ENCODE measurements around the gene RNF166.
A peak's percentile ranks its signal among the peaks of the same experiment; 100 is the strongest.
"Not testable (repeated sequence)": the region's sequence is repeated elsewhere in the genome, so short reads cannot be mapped to it uniquely, and the experiment has no call there.

The RNF166 gene

DNA sequence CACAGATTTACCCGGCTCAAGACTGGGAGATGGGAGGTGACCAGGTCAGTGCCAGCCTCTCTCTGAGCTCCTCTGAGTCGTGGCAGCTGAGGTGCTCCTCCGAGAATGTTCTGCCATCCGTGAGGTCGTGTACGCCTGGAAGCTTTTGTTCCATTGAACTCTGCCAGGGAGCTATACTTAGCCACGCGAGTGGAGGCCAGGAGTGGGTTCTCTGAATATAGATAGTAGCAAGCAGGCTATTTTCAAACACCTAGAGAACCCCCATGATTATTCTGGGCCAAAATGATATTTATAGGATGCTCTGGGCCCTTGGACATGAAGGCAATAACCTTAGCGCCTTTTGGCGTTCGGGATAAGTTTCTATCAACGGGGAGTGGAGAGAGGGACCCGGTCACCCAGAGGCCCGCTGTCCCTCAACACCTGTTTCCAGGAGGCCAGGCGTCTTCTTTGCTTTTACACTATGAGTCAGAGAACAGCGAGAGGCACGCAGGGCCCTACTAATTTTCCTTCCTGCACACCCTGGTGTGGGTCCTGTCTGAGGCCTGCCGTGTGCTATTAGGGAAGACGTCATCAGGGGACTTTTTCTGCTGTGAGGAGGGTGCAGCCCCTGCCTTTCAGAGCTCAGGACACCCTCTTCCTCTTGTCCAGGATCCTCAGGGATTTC is 32.4 kb downstream of the RNF166 start:
- DNase-seq (ENCODE audit: low read depth), result no peak

DNA sequence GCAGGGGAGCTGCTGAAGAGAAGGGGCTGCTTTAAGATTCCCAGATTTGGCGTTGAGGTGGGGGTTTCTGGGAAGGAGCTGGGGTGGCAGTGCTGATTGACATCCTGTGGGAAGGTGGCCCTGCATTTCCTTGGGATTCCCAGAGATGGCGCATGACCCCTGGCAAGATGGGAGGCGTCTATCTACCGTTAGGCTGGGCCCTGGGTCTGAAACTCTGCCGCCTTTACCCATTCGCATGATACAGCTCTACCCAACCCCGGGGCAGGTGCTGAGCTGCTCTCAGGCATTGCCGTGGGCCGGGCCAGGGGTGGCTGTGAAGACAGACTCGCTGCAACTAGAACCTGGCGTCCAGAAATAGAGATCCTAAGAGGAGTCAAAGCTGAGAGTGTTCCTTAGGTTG is 33.4 kb downstream of the RNF166 start:
- DNase-seq (ENCODE audit: low read depth), result no peak

DNA sequence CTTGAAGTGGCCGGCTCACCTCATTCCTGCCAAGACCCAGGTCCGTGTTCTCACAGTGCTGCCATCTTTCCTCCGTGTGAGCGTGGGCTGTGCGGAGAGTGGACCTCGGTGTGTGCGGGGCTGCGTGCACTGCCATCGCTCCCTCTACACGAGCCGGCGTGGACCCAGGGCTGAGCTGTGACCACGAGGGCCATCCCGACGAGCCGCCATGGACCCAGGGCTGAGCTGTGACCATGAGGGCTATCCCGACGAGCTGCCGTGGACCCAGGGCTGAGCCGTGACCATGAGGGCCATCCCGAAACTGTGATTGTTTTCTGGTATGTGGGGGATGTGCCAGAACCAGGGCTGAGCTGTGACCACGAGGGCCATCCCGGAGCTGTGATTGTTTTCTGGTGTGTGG is 34.4 kb downstream of the RNF166 start:
- DNase-seq (ENCODE audit: low read depth), result no peak

DNA sequence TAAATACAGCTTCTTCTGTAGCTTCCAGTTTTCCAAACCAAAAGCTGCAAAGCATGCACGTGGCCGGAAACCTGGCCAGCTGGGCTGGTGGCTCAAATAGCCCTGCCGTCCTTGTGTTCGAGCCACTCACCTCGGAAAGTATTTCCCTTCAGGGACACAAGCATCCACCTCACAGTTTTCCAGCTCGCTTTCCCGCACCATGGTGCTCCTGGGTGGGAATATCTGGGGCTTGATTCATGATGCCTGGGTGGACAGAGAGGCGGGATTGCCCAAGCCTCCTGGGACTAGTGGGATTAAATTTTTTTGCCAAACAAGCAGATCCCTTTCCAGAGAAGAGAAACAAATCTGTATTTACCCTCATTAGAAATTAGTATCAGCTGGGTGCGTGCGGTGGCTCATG is 36.2 kb downstream of the RNF166 start:
- DNase-seq (ENCODE audit: low read depth), result no peak

DNA sequence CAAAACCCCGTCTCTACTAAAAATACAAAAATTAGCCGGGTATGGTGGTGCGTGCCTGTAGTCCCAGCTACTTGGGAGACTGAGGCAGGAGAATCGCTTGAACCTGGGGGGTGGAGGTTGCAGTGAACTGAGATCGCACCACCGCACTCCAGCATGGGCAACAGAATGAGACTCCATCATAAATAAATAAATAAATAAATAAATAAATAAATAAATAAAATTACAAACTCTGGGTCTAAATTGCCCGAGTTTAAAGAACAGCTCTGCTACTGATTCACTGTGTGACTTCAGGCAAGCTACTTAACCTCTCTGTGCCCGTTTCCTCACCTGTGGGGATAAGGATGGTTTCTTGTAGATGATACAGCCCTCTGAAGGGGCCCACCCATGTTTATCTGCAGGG is 36.7 kb downstream of the RNF166 start:
- not testable (repeated sequence) for DNase-seq (ENCODE audit: low read depth)

DNA sequence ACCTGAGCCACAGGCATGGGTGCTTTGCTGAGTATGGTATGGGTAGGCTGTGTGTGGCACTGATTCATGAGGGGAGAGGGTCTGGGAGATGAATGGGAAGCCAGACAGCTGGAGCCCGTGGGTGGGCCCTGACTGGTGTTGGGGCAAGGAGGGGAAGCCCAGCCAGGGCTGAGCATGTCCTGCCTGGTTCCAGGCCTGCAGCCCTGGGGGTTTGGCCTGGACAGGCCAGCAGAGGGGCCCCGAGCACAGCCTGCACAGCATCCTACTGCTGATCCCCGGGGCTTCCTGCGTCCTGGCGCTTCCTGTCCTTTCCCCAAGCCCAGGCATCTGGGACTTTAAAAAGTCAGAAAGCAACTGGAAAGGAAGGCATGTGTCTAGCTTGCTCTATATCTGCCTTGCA is 38.7 kb downstream of the RNF166 start:
- no peak for DNase-seq (ENCODE audit: low read depth)

DNA sequence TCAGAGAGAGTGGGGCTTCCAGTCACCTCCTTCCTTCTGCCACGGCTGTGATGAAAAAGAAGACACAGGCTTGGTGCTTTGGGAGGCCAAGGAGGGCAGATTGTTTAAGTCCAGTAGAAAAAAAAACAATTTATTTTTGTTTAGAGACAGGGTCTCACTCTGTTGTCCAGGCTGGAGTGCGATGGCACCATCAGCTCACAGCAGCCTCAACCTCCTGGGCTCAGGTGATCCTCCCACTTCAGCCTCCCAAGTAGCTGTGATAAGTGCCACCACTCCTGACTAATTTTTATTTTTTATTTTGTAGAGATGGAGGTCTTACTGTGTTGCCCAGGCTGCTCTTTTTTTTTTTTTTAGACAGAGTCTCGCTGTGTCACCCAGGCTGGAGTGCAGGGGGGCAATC is 40.6 kb downstream of the RNF166 start:
- DNase-seq (ENCODE audit: low read depth), result no peak

DNA sequence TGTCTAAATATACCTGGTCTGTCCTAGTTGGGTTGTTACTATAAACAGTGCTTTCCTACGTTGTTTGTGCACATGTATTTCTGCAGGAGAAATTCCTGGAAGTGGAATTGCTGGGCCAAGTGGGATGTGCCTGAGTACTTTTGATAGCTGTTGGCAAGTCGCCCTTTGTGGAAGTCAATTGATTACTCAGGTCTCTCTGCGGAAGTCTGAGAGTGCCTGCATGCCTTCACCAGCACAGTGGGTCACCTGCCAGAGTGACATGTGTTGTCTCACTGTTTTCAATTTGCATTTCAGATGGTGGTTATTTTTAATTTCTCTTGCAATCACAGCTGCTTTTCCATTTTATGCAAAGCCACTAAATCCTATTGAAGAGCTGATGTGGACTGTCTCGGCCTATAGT is 41.1 kb downstream of the RNF166 start:
- DNase-seq (ENCODE audit: low read depth), result no peak

DNA sequence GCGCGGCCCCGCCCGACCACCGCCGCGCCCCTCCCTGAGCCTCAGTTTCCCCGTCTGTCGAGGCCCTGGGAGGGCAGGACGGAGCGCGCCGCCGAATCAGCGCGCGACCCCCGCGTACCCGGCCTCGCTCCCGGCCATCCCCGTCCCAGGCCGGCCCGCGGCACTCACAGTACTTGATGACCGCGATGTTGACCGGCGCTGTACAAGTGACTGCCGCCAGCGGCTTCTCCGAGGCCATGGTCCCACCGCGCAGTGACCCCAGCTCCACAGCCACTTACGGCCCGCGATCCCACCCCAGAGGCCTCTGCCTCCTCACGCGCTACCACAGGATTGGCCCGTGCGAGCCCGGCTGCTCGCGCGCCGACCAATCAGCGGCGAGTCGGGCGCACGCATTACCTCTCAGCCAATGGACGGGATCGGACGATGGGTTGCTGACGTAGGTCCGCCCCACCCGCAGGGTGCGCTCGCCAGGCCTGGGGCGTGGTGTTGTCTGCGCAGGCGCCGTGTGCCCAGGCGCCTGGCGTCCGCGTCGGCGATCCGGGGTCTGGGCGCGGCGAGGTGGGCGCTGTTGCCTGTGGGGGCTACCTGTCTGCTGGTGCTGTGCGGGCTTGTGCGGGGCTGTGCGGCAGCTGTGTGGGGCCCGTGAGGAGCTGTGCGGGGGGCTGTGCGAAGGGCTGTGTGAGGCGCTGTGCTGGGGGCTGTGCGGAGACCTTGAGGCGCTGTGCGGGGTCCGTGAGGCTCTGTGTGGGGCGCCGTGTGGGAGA is 43.2 kb downstream of the RNF166 start, which contains the start of gene MVD:
MVD (minus strand) TSS at position 249 of the 764 bp plus-strand sequence; CDS start at position 238, 11 bp downstream.
- DNase-seq (ENCODE audit: low read depth), result peak; percentile 95

DNA sequence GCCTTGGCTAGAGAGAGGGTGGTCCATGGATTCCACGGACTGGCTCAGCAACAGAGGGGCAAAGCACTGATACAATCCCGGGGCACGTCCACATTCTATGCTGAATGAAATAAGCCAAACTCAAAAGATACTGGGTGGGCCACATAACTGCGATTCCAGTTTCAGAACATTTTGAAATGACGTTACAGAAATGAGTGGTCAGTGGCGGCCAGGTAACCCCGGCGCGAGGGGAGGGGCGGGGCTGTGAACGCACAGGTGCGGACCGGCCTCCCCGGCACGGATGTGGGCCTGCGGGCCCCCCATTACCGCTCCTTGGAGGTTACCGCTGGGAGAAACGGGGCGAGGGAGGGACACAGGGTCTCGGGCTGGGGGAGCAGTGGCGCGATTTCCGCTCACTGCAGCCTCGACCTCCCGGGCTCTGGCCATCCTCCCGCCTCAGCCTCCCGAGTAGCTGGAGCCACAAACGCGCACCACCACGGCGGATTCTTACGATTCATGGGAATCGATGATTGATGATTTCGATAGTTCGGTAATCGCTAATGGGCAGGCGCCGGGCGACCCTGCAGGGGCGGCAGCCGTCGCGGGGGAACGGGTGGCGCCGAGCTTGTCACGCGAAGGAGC is 43.9 kb downstream of the RNF166 start:
- no peak for DNase-seq (ENCODE audit: low read depth)

DNA sequence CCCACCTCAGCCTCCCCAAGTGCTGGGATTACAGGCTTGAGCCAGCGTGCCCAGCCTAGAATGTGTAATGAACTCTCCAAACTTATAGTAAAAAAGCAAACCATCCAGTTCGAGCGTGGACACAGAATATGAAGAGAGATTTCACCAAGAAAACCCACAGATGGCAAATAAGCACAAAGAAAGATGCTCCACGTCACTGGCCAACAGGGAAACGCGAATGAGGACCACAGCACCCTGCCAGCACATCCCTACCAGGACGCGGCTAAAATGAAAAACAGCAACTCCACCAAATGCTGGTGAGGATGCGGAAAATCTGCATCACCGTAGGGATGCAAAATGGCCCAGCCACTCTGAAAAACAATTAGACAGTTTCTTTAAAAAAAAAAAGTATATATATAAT is 44.7 kb downstream of the RNF166 start:
- DNase-seq (ENCODE audit: low read depth), result no peak

DNA sequence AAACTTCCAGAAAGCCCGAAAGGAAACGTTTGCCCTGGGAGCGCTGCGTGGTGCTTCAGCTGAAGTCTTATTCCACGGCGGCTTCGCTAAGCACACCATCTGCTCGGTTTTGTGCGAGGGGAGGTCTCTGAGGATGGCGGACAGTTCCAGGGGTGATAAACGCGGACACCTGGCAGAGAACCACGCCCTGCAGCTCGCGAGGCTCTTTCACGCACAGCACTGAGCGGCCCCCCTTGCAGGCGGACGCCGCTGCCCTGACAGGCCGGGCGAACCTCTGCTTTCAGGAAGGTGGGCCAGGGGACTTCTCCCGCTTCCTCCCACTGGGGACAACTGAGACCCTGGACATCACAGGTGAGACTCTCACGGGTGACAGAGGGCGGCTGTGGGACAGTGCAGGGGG is 47.0 kb downstream of the RNF166 start:
- no peak for DNase-seq (ENCODE audit: low read depth)

DNA sequence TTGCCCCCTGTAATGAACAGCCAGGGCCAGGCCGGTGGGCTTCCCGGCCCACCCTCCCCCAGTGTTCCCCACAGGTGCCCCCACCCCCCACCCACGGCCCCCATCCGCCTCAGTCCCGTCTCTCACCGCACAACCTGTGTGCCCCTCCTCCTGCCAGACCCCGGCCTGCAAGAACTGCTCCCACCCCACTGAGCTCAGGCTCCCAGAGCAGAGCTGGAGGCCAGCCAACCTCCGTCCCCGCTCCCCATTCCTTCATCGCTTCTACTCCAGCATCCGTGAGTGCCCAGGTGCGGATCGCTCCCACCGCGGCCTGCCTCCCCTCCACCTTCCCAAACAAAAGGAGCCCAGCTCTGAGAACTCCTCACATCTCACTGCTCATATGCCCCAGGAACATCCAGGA is 47.5 kb downstream of the RNF166 start:
- DNase-seq (ENCODE audit: low read depth), result no peak

DNA sequence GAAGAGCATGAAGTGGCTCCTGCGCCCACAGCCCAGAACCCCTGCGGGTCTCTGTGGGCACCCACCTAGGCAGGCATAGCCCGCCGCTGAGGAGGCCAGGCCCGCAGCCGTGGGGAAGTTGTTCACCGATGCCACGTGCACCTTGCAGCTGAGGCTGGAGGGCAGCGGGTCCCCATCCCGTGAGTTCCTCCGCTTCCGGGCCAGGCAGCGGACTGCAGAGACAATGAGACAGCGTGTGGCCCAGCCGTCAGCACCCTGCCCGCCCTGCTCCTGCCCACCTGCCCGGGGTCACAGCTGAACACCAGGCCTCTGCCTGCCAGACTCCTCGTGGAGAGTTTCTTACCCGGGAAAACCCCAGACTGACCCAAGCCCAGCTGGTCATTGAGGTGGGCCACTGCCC is 48.8 kb downstream of the RNF166 start:
- no peak for DNase-seq (ENCODE audit: low read depth)

DNA sequence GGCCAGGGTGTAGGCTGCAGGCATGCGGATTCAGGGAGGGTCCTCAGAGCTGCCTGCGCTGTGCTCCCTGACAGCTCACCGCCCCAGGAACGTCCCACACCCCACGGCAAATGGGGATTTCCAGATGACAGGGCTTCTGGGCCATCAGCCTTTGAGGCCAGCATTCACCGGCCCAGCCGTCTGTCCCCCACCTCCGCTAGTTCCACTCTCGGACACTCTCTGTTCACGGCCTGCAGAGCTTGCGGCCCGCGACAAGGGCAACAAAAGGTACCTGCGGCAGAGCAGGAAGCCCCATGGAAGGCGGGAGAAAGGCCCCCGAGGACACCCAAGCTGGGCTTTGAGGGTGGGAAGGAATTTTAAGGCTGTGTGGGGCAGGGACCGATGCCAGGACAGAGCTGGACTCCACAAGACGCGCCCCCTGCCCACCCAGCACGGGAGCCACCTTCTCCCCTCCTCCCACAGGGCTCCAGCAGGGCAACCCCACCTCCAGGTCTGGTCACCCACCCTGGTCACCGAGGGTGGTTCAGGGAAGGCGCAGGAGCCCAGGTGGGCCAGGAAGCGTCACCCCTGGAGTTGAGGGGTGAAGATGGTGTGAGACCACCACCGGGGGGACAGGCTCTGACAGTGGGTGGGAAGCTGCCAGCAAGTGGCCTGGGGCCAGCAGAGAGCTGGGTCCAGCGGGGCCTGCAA is 49.8 kb downstream of the RNF166 start:
- DNase-seq (ENCODE audit: low read depth), result no peak

DNA sequence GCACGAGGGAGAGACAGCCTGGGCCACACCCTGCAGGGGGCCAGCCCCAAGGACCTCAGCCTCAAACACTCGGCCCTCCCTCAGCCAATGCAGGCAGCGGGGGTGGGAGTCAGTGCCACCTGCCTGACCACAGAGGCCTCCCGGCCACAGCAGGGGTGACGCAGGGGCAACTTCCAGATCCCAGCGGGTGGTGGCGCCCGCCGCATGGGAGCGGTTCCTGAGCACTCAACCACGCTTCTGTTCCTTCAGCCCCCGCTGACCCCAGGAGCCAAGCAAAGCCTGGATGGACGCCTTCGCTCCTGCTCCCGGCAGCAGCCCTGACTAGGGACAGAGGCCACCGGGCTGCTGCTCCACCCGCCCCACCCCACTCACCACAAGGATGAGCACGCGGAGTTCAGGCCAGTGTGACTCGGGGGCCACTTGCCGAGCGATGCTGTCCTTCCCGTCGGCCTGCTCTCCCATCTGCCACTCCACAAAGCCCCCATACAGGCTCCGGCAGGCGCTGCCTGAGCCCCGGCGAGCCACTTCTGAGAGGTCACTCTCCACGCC is 50.4 kb downstream of the RNF166 start:
- no peak for DNase-seq (ENCODE audit: low read depth)

DNA sequence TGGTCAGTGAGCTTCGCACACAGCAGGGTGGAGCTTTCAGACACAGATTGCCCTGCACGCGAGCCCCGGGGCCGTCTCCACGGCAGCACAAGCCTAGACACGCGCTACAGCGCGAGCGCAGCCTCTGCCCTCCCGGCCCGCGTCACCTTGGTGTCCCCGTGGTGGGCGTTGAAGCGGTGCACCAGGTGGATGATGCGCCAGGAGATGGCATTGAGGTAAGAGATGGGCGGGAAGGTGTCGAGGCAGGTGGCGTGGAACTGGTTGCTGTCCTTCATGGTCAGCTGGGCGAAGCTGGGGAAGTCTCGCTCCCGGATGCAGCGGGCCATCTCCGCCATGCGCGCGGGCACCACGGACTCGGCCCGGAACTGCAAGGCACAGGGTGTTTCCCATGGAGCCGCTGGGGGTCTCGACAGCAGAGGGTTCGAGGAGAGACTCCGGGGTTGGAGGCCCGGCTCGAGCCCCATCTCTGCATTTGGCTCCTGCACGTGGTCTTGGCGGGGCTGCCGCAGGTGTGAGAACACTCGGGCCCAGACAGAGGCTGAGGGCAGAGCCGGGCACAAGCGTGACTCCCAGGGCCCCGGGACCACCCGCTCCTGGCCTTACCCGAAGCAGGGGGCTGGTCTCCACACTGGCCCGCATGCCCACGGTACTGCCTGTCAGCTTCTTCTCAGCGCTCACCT is 51.0 kb downstream of the RNF166 start:
- no peak for DNase-seq (ENCODE audit: low read depth)

DNA sequence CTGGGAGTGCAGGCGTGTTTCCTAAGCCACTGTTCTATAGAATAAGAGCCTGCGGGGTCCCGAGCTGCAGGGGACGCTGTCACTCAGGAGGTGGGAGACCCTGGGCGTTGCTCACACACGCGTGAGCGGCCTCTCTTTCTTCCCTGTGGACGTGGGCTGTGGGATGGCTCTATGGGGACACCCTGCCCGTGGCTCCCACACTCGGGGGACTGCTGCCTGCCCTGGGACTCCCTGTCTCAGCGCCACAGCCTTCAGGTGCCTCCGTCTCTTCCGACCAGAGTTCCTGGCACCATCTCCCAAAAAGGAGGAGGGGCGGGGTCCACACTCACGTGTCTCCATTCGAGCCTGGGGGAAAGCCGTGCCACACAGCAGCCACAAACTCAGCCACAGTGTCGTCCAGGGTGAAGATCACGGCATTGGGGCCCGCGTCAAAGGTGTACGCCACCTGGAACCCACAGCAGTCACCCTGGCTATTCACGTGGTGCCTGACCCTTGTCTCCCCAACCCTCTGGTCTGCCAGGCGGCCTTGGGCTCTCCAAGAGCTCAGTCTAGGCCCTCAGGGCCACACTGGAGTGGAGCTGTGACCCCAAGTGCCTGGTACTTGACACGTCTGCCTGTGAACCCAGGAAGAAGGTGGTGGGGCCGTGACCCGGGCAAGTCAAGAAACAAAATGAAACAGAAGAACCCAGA is 51.7 kb downstream of the RNF166 start:
- DNase-seq (ENCODE audit: low read depth), result no peak

DNA sequence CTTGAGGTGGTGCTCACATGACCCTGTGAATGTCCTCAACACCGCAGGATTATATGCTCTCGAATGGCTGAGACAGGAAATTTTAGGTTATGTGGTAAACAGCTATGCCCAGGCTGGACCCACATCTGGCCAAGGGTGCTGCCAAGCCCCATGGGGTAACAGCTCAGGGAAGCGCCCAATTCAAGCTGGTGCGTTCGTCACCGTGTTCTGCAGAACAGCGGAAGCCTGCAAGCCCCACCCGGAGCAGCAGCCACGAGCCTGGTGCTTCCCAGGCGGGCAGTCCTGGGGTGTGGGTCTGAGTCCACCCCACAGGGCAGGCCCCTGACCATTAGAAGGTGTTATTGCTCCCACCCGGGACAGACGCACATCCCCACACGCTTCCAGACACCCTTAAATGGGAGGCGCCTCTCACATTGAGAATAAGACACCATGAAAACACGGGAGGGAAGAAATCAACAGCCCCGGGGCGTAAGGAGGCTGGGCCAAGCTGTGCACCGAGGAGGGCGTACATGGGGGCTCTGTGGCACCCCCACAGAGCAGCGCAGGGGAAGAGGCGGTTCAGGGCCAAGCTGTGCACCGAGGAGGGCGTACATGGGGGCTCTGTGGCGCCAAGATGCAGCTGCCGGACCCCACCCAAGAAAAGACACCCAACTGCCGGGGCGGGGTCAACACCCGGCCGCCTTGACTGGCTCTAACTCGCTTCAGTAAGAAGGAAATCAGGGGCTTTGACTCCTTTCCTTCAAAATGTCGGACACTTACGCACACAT is 52.4 kb downstream of the RNF166 start:
- DNase-seq (ENCODE audit: low read depth), result no peak

DNA sequence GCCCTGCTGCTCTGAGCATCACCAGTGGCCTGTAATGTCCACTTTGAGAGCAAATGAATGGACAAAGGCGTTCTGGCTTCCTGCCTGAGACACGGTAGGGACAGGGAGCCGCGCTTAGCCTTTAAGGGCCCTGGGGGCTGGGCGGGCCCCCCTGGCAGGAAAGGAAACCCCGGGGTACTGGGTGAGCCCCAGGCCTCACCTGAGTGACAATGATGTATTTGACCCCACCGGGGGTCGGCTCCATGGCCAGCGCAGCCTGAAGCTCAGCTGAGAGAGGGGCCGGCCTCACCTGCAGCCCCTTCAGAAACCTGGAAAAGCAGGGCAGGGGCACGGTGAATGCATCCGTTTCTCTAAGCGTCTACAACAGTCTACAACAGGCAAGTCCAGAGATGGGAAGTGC is 53.1 kb downstream of the RNF166 start:
- no peak for DNase-seq (ENCODE audit: low read depth)

DNA sequence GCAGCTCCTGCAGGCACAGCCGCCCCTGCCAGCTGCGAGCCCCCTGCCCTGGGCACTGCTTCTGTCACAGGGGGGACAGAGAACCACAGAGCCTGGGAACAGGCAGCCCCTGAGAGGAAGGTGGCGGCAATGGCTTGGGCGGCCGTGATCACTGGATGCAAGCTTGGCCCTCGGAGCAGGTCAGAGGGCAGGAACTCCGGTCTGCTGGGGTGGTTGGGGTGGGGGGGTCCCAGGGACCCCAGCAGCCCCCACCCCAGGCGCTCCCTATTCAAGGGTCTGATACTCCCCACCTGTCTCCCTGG is 53.5 kb downstream of the RNF166 start:
- no peak for DNase-seq (ENCODE audit: low read depth)

Measured in stimulated activated CD4-positive, alpha-beta T cell treated with anti-CD3 and anti-CD28 coated beads, Interleukin-2, amount 100 ng/mL, for 4 hours (primary cell).